Astrocyte of the cerebellum (primary cell): Measurements from ENCODE around the gene KLHDC7B.
A peak's percentile ranks its signal among the peaks of the same experiment; 100 is the strongest.

Source experiments
- DNase-seq: peaks from one replicate; pipeline ENCODE4 v3.0.0-alpha.2; 2011; ENCODE audit warnings: low read depth
- H3K4me3 ChIP-seq: 2 replicates; pipeline ENCODE4 v1.5.1; 2011; ENCODE audit warnings: mild to moderate bottlenecking, low read depth, low read length, moderate library complexity
- CTCF ChIP-seq: IDR thresholded peaks from 2 replicates; pipeline ENCODE4 v1.5.1; 2012; ENCODE audit warnings: low read length, low read depth, moderate library complexity, mild to moderate bottlenecking; ENCODE audit errors: missing control alignments
- in situ Hi-C: cut with HindIII; loops from 2 replicates; pipeline ENCODE4 v1.10.0; 2017; ENCODE audit warnings: low sequenced_read_pairs

KLHDC7B gene

GRCh38 chr22:50597097-50597496 lies 51.4 kb downstream of the KLHDC7B start:
- in situ Hi-C loops, result no loop called here
- no peak overlapping the region for H3K4me3 ChIP-seq
- no peak for DNase-seq
- no peak for TF ChIP-seq CTCF

- in situ Hi-C loops, result no loop called here
- peak overlapping the region; percentile 24 for H3K4me3 ChIP-seq
- DNase-seq, result no peak
- no peak for TF ChIP-seq CTCF
These were observed 54.2 kb downstream of the KLHDC7B start for GRCh38 chr22:50599816-50600455.

- TF ChIP-seq CTCF, result no peak
- H3K4me3 ChIP-seq, result peak within 1 kb of the TSS; percentile 24
- no peak for DNase-seq
- in situ Hi-C loops, result no loop called here
These were observed 54.8 kb downstream of the KLHDC7B start, which contains the start of gene MAPK8IP2 for GRCh38 chr22:50600538-50600937. Gene MAPK8IP2, plus strand, starts transcription at chr22:50600793. Its CDS starts 26 bp downstream, at chr22:50600819.
